Left lung (tissue), 10 donors: Measurements from ENCODE around the gene SYT3. TPM values are rescaled to one million over a fixed set of nuclear protein-coding genes. Genes with fewer than 3 reads are reported as not detected.
"Not testable (repeated sequence)": the region's sequence is repeated elsewhere in the genome, so short reads cannot be mapped to it uniquely, and the experiment has no call there.

Experiments used
- ATAC-seq: fragments of 200-7000 bp; cut with Tn5 transposase; one replicate; pipeline ENCODE4 v1.9.1; 2020; ENCODE audit warnings: moderate library complexity
- DNase-seq, 4 donors: peaks; one replicate each; pipeline ENCODE4 v3.0.0-alpha.2; 2013 to 2020
- H3K27ac ChIP-seq, 2 donors: fragments of 200-600 bp; sonication (generic) in 1 of 2; one replicate each; pipeline versions ENCODE4 v1.5.0 to v1.8.0; 2020 to 2021
- H3K27me3 ChIP-seq, 2 donors: fragments of 200-600 bp; sonication (generic) in 1 of 2; one replicate each; pipeline versions ENCODE4 v1.5.0 to v1.8.0; 2020 to 2021
- H3K36me3 ChIP-seq, 2 donors: fragments of 200-600 bp; sonication (generic) in 1 of 2; one replicate each; pipeline versions ENCODE4 v1.5.0 to v1.8.0; 2020 to 2021
- H3K4me1 ChIP-seq, 2 donors: fragments of 200-600 bp; one replicate each; pipeline ENCODE4 v1.8.0; 2021
- H3K4me3 ChIP-seq, 2 donors: fragments of 200-600 bp; sonication (generic) in 1 of 2; one replicate each; pipeline versions ENCODE4 v1.5.0 to v1.8.0; 2020 to 2021; ENCODE audit warnings: mild to moderate bottlenecking in 1 of 2
- H3K9me3 ChIP-seq, 2 donors: fragments of 200-600 bp; sonication (generic) in 1 of 2; one replicate each; pipeline versions ENCODE4 v1.5.0 to v1.8.0; 2020 to 2021
- CTCF ChIP-seq, 2 donors: fragments of 200-600 bp; sonication (generic) in 1 of 2; IDR thresholded peaks; one replicate each; pipeline versions ENCODE4 v1.5.0 to v1.8.0; 2021; ENCODE audit warnings: antibody characterized with exemption in 2 of 2
- intact Hi-C, 2 donors: fragments of 100-400 bp; cut with DNase I; formaldehyde crosslinking; loops; one replicate each; pipeline versions ENCODE4 v1.11.2 to v1.14.2; 2022
- polyA plus RNA-seq, 6 donors: library from polyadenylated mRNA; unstranded; fragments of 120-200 nt; gene quantifications; one replicate each; pipeline ENCODE4 v1.2.1, GENCODE V29; 2013; ENCODE audit not compliant: insufficient read length in 6 of 6
- total RNA-seq, 2 donors: library from RNA; stranded (reverse); fragmentation: NEBNext Ultra II Directional; extraction: Animal tissue kit (Norgen Biotek cat#: 25700); gene quantifications; one replicate each; pipeline ENCODE4 v1.2.1, GENCODE V29; 2021
- donor health status: DM: no; HTN: yes; CAD: no.
- donor health status: DM: no; HTN: no; CAD: no.

SYT3 gene
- total and polyA plus RNA-seq, 8 donors, result 0.08 to 1.5 (median 0.26) TPM

GRCh38 chr19:50580240-50580639 lies 59.4 kb downstream of the SYT3 start:
- Histone ChIP-seq H3K27me3 (peaks cover 0 to 36% of the 10 kb centered on the region in 2 donors), H3K9me3 (no peaks in the 10 kb centered on the region), H3K36me3 (no peaks in the 10 kb centered on the region), H3K4me1 (no peaks in the 10 kb centered on the region), H3K27ac (no peak overlapping the region), H3K4me3 (no peak overlapping the region)
- intact Hi-C loops, result no loop called here
- DNase-seq (no peak), ATAC-seq (no peak)
- TF ChIP-seq CTCF (IDR thresholded peaks at IDR 0.05), result no peak

- H3K36me3 ChIP-seq, H3K9me3 ChIP-seq, H3K4me1 ChIP-seq, intact Hi-C loops, H3K27ac ChIP-seq, ATAC-seq, H3K4me3 ChIP-seq, DNase-seq: not testable (repeated sequence)
- H3K27me3 ChIP-seq, result peaks cover 0 to 52% of the 10 kb centered on the region in 2 donors
These were observed 62.9 kb downstream of the SYT3 start for GRCh38 chr19:50576769-50577168.

GRCh38 chr19:50573741-50574461 lies 65.8 kb downstream of the SYT3 start:
- peaks cover 0 to 70% of the 10 kb centered on the region in 2 donors for H3K27me3 ChIP-seq
- no peak for ATAC-seq
- TF ChIP-seq CTCF (IDR thresholded peaks at IDR 0.05), result no peak
- intact Hi-C loops, result no loop called here
- H3K4me3 ChIP-seq, result no peak overlapping the region
- H3K9me3 ChIP-seq, result no peaks in the 10 kb centered on the region
- no peaks in the 10 kb centered on the region for H3K36me3 ChIP-seq
- peak in 1 of 4 donors; percentile 28 for DNase-seq
- H3K4me1 ChIP-seq, result no peaks in the 10 kb centered on the region
- no peak overlapping the region for H3K27ac ChIP-seq

Other genes starting within 250 kb of the SYT3 start
- under 1 TPM; 0.32 to 0.34 TPM for gene SPIB, start 220.9 kb downstream of the SYT3 start, total RNA-seq
- gene SPIB, start 220.9 kb downstream of the SYT3 start, polyA plus RNA-seq, result under 1 TPM; 0.28 to 0.66 (median 0.56) TPM
- under 1 TPM in 1 of 2 donors, not detected in 1; 0.16 TPM for gene MYBPC2, start 207.0 kb downstream of the SYT3 start, total RNA-seq
- under 1 TPM in 5 of 6 donors, not detected in 1; 0.06 to 0.70 (median 0.25) TPM for gene MYBPC2, start 207.0 kb downstream of the SYT3 start, polyA plus RNA-seq
- 100 to 1,000 TPM; 126 to 157 TPM for gene EMC10, start 163.4 kb downstream of the SYT3 start, total RNA-seq
- gene EMC10, start 163.4 kb downstream of the SYT3 start, polyA plus RNA-seq, result 10 to 100 TPM; 72.3 to 99.7 (median 83.6) TPM
- gene GARIN5A, start 163.0 kb downstream of the SYT3 start, total RNA-seq, result 1 to 10 TPM; 2.6 to 4.3 TPM
- gene GARIN5A, start 163.0 kb downstream of the SYT3 start, polyA plus RNA-seq, result 1 to 10 TPM; 3.4 to 5.4 (median 4.2) TPM
- gene JOSD2, start 128.7 kb downstream of the SYT3 start, total RNA-seq, result 10 to 100 TPM; 44.1 to 52.0 TPM
- 10 to 100 TPM; 16.0 to 27.2 (median 19.5) TPM for gene JOSD2, start 128.7 kb downstream of the SYT3 start, polyA plus RNA-seq
- gene ASPDH, start 126.0 kb downstream of the SYT3 start, total RNA-seq, result not detected
- 1 to 10 TPM in 5 of 6 donors, under 1 TPM in 1; 0.74 to 2.6 (median 1.3) TPM for gene ASPDH, start 126.0 kb downstream of the SYT3 start, polyA plus RNA-seq
- gene LRRC4B, start 71.4 kb downstream of the SYT3 start, total RNA-seq, result 1 to 10 TPM; 2.8 to 3.2 TPM
- 10 to 100 TPM in 5 of 6 donors, 1 to 10 TPM in 1; 9.0 to 14.3 (median 11.1) TPM for gene LRRC4B, start 71.4 kb downstream of the SYT3 start, polyA plus RNA-seq
- gene C19orf81, start 9.6 kb upstream of the SYT3 start, total RNA-seq, result 1 to 10 TPM in 1 of 2 donors, not detected in 1; 2.2 TPM
- gene C19orf81, start 9.6 kb upstream of the SYT3 start, polyA plus RNA-seq, result not detected
- gene SHANK1, start 79.9 kb upstream of the SYT3 start, total RNA-seq, result 1 to 10 TPM in 1 of 2 donors, under 1 TPM in 1; 0.21 to 1.4 TPM
- 1 to 10 TPM; 4.2 to 7.5 (median 5.6) TPM for gene SHANK1, start 79.9 kb upstream of the SYT3 start, polyA plus RNA-seq
- gene CLEC11A, start 83.5 kb upstream of the SYT3 start, total RNA-seq, result 10 to 100 TPM; 13.7 to 49.1 TPM
- 10 to 100 TPM; 37.7 to 44.7 (median 40.3) TPM for gene CLEC11A, start 83.5 kb upstream of the SYT3 start, polyA plus RNA-seq
- not detected for gene GPR32, start 130.6 kb upstream of the SYT3 start, total RNA-seq
- not detected for gene GPR32, start 130.6 kb upstream of the SYT3 start, polyA plus RNA-seq
- gene ACP4, start 150.5 kb upstream of the SYT3 start, total RNA-seq, result not detected
- gene ACP4, start 150.5 kb upstream of the SYT3 start, polyA plus RNA-seq, result under 1 TPM in 4 of 6 donors, not detected in 2; 0.12 to 0.42 (median 0.16) TPM
- gene KLK1, start 183.9 kb upstream of the SYT3 start, total RNA-seq, result under 1 TPM; 0.41 to 0.76 TPM
- under 1 TPM; 0.29 to 0.75 (median 0.60) TPM for gene KLK1, start 183.9 kb upstream of the SYT3 start, polyA plus RNA-seq
- gene KLK15, start 193.7 kb upstream of the SYT3 start, total RNA-seq, result not detected
- gene KLK15, start 193.7 kb upstream of the SYT3 start, polyA plus RNA-seq, result not detected
- not detected for gene KLK3, start 215.0 kb upstream of the SYT3 start, total RNA-seq
- gene KLK3, start 215.0 kb upstream of the SYT3 start, polyA plus RNA-seq, result not detected
- gene KLK2, start 233.6 kb upstream of the SYT3 start, total RNA-seq, result not detected
- gene KLK2, start 233.6 kb upstream of the SYT3 start, polyA plus RNA-seq, result not detected